Panc1 (cell line): ENCODE data around the gene UQCRC2.

Experiments used
- POLR2AphosphoS5 ChIP-seq: IDR thresholded peaks from 2 replicates; pipeline ENCODE4 v1.6.1; 2012; ENCODE audit warnings: mild to moderate bottlenecking, low read depth, low read length, moderate library complexity
- TF ChIP-seq, protein P1 (sequence below): fragments of 450-650 bp; IDR thresholded peaks from 2 replicates; pipeline ENCODE4 v1.5.1; 2017; ENCODE audit warnings: mild to moderate bottlenecking

DNA sequence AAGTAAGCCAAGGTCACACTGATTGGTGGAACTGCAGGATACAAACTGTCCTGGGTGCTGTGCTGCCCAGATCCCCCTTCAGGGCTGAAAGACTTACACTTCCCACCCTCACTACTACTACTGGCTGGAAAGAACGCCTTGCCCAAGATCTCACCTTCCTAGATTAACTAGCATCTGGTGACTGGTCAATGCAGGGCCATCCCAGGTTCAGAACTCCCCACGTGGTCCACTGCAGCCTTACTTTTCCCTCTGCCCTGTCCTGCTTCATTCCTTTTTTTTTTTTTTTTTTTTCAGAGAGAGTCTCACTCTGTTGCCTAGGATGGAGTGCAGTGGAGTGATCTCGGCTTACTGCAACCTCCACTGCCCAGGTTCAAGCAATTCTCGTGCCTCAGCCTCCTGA lies 50.0 kb downstream of the UQCRC2 start:
- no peak for TF ChIP-seq POLR2AphosphoS5
- TF ChIP-seq, protein P1, sequence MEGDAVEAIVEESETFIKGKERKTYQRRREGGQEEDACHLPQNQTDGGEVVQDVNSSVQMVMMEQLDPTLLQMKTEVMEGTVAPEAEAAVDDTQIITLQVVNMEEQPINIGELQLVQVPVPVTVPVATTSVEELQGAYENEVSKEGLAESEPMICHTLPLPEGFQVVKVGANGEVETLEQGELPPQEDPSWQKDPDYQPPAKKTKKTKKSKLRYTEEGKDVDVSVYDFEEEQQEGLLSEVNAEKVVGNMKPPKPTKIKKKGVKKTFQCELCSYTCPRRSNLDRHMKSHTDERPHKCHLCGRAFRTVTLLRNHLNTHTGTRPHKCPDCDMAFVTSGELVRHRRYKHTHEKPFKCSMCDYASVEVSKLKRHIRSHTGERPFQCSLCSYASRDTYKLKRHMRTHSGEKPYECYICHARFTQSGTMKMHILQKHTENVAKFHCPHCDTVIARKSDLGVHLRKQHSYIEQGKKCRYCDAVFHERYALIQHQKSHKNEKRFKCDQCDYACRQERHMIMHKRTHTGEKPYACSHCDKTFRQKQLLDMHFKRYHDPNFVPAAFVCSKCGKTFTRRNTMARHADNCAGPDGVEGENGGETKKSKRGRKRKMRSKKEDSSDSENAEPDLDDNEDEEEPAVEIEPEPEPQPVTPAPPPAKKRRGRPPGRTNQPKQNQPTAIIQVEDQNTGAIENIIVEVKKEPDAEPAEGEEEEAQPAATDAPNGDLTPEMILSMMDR: no peak
